A549 (cell line): ENCODE data around the gene APOM. TPM values are rescaled to one million over a fixed set of nuclear protein-coding genes. Genes with fewer than 3 reads are reported as not detected.

Experiments
- ATAC-seq, 2 experiments: fragments of 200-7000 bp in 1 of 2; fragments of >200 bp in 1 of 2; cut with Nextera tagmentation in 1 of 2; cut with Tn5 transposase in 1 of 2; 3 replicates each; pipeline versions ENCODE4 v1.8.0 to v1.9.1; 2018 to 2020; ENCODE audit warnings: mild to moderate bottlenecking in 1 of 2, moderate library complexity in 1 of 2
- CTCF ChIA-PET: fragments of 300-600 bp; sonication (Branson Sonifier 250); formaldehyde crosslinking; extraction: SDS; loops from one replicate; lab custom pipeline; 2021; ENCODE audit warnings: antibody characterized with exemption, inconsistent platforms; lab: Yijun Ruan, JAX
- POLR2A ChIA-PET: fragments of 350-600 bp; formaldehyde crosslinking; extraction: SDS; loops from one replicate; lab custom pipeline; 2021; ENCODE audit warnings: antibody characterized with exemption, inconsistent platforms; lab: Yijun Ruan, JAX
- DNase-seq, 2 experiments: peaks; one replicate each; pipeline versions ENCODE4 v3.0.0 to v3.0.0-alpha.2; 2011 to 2016; ENCODE audit warnings: low read depth in 1 of 2, low spot score in 1 of 2
- FAIRE-seq: peaks from 2 replicates; lab custom pipeline; 2011; peaks lifted over from hg19 to GRCh38; lab: Jason Lieb, UNC
- H3K27ac ChIP-seq, 2 experiments: fragments of >200 bp; sonication (Bioruptor Twin); formaldehyde crosslinking; 3 replicates each; pipeline ENCODE4 v1.5.1; 2016 to 2017
- H3K4me1 ChIP-seq: fragments of >200 bp; sonication (Bioruptor Twin); formaldehyde crosslinking; 3 replicates; pipeline ENCODE4 v1.6.1; 2016
- H3K4me2 ChIP-seq: fragments of >200 bp; sonication (Bioruptor Twin); formaldehyde crosslinking; 3 replicates; pipeline ENCODE4 v1.6.1; 2016
- H3K4me3 ChIP-seq: fragments of >200 bp; sonication (Bioruptor Twin); formaldehyde crosslinking; 3 replicates; pipeline ENCODE4 v1.5.1; 2016
- H3K9me3 ChIP-seq: fragments of >200 bp; sonication (Bioruptor Twin); formaldehyde crosslinking; 3 replicates; pipeline ENCODE4 v1.6.1; 2016
- ATOH8 ChIP-seq: fragments of 250-450 bp; sonication (Bioruptor Pico); IDR thresholded peaks from 2 replicates; pipeline ENCODE4 v1.5.0; 2020; ENCODE audit warnings: low read depth, mild to moderate bottlenecking, moderate library complexity
- CBX2 ChIP-seq: fragments of 200-600 bp; sonication (generic); IDR thresholded peaks from 2 replicates; pipeline ENCODE4 v1.6.1; 2016; ENCODE audit warnings: low read depth, mild to moderate bottlenecking, borderline replicate concordance
- CBX8 ChIP-seq: fragments of 200-600 bp; sonication (generic); IDR thresholded peaks from 2 replicates; pipeline ENCODE4 v1.6.1; 2016
- CHD2 ChIP-seq: fragments of 150-350 bp; IDR thresholded peaks from 2 replicates; pipeline ENCODE4 v1.6.1; 2014; ENCODE audit warnings: low read length; ENCODE audit not compliant: partially characterized antibody
- E2F6 ChIP-seq: IDR thresholded peaks from 2 replicates; pipeline ENCODE4 v1.6.1; 2012; ENCODE audit warnings: low read depth, borderline replicate concordance
- EHMT2 ChIP-seq: fragments of 200-600 bp; sonication (generic); IDR thresholded peaks from 2 replicates; pipeline ENCODE4 v1.6.1; 2016; ENCODE audit warnings: antibody characterized with exemption, low read depth, mild to moderate bottlenecking, moderate library complexity
- ELK1 ChIP-seq: fragments of 150-350 bp; IDR thresholded peaks from 2 replicates; pipeline ENCODE4 v1.6.1; 2014; ENCODE audit warnings: low read depth, mild to moderate bottlenecking, low read length
- ESRRA ChIP-seq: fragments of 150-350 bp; IDR thresholded peaks from 2 replicates; pipeline ENCODE4 v1.6.1; 2014; ENCODE audit warnings: mild to moderate bottlenecking, low read length, borderline replicate concordance
- FOSB ChIP-seq: fragments of 250-450 bp; sonication (Bioruptor Pico); IDR thresholded peaks from 2 replicates; pipeline ENCODE4 v1.5.0; 2020; ENCODE audit warnings: mild to moderate bottlenecking, moderate library complexity
- HEYL ChIP-seq: fragments of 250-450 bp; sonication (Bioruptor Pico); IDR thresholded peaks from 2 replicates; pipeline ENCODE4 v1.8.0; 2021; ENCODE audit warnings: mild to moderate bottlenecking, moderate library complexity
- HOXB13 ChIP-seq: fragments of 250-450 bp; sonication (Bioruptor Pico); IDR thresholded peaks from 2 replicates; pipeline ENCODE4 v1.5.0; 2020; ENCODE audit warnings: low read depth, mild to moderate bottlenecking, moderate library complexity
- JUN ChIP-seq, 2 experiments: fragments of >200 bp; sonication (Bioruptor Twin); formaldehyde crosslinking; IDR thresholded peaks; 2 replicates in 1 of 2; 3 replicates in 1 of 2; pipeline ENCODE4 v1.6.1; 2016 to 2017
- JUNB ChIP-seq: fragments of >200 bp; sonication (Bioruptor Twin); formaldehyde crosslinking; IDR thresholded peaks from 2 replicates; pipeline ENCODE4 v1.6.1; 2016
- KDM5A ChIP-seq: fragments of 200-600 bp; sonication (generic); IDR thresholded peaks from 2 replicates; pipeline ENCODE4 v1.6.1; 2016; ENCODE audit warnings: antibody characterized with exemption, mild to moderate bottlenecking
- MYC ChIP-seq: IDR thresholded peaks from 2 replicates; pipeline ENCODE4 v1.6.1; 2012; ENCODE audit warnings: mild to moderate bottlenecking, inconsistent platforms, low read length, improper control_type of control experiment, borderline replicate concordance
- NR3C1 ChIP-seq: fragments of >200 bp; sonication (Bioruptor Twin); formaldehyde crosslinking; IDR thresholded peaks from 3 replicates; pipeline ENCODE4 v1.6.1; 2017
- PBX3 ChIP-seq: IDR thresholded peaks from 2 replicates; pipeline ENCODE4 v1.6.1; 2012
- PHF8 ChIP-seq: fragments of 200-600 bp; sonication (generic); IDR thresholded peaks from 2 replicates; pipeline ENCODE4 v1.6.1; 2016; ENCODE audit warnings: low read depth, mild to moderate bottlenecking, antibody characterized with exemption, moderate library complexity, borderline replicate concordance
- TFCP2L1 ChIP-seq: fragments of 250-450 bp; sonication (Bioruptor Pico); IDR thresholded peaks from 2 replicates; pipeline ENCODE4 v1.5.0; 2021; ENCODE audit warnings: mild to moderate bottlenecking
- TP53 ChIP-seq: fragments of 250-450 bp; sonication (Bioruptor Pico); IDR thresholded peaks from 2 replicates; pipeline ENCODE4 v1.5.0; 2021; ENCODE audit warnings: mild to moderate bottlenecking, moderate library complexity
- ZNF302 ChIP-seq: fragments of 250-450 bp; sonication (Bioruptor Pico); IDR thresholded peaks from 2 replicates; pipeline ENCODE4 v1.9.0; 2021; ENCODE audit warnings: inconsistent platforms, mild to moderate bottlenecking, moderate library complexity
- ZSCAN20 ChIP-seq: fragments of 250-450 bp; sonication (Bioruptor Pico); IDR thresholded peaks from 2 replicates; pipeline ENCODE4 v1.8.0; 2022; ENCODE audit warnings: mild to moderate bottlenecking, moderate library complexity
- WGBS: methylation state at CpG from one replicate; pipeline ENCODE4 v1.1.6; 2017; ENCODE audit errors: missing lambda C conversion rate; 5-methylcytosine and 5-hydroxymethylcytosine counted together
- polyA plus RNA-seq, 4 experiments: library from polyadenylated mRNA; depleted of rRNA in 3 of 4; stranded (reverse); fragments of >200 nt; fragmentation: RNase III in 1 of 4; extraction: RNeasy Plus Mini Kit Qiagen cat#74134 plus additional on column Dnase treatment in 1 of 4; gene quantifications; 2 replicates in 3 of 4; 3 replicates in 1 of 4; pipeline ENCODE4 v1.2.3, GENCODE V29; 2011 to 2017
- small RNA-seq, 6 experiments: library from RNA; depleted of rRNA; stranded (forward); fragments of <200 nt; gene quantifications; one replicate each; pipeline ENCODE3, GENCODE V24; 2012

Gene APOM
- polyA plus RNA-seq, 2 of the 4 experiments (the other 2 are of a cell fraction) = 1.5 to 2.6 TPM

GRCh38 chr6:31706599-31706998 is 50.9 kb downstream of the APOM start, which contains the start of gene LY6G6F:
TSS of gene LY6G6F (plus strand) at chr6:31706866. CDS start at chr6:31706907, 41 bp downstream.
- no peak within 1 kb of the TSS for H3K27ac ChIP-seq
- DNase-seq (no peak), FAIRE-seq (no peak), ATAC-seq (no peak)
- ChIA-PET CTCF (interaction anchor here (0.6 kb wide), 1 partner anchor 25 kb away, joined by 4 read pairs; the partner anchor contains the start of gene LY6G5C), POLR2A (interaction anchor here (1.2 kb wide), 1 partner anchor 121 kb away, joined by 3 read pairs; the partner anchor contains the start of gene HSPA1B)
- WGBS = 57% methylated on average over 3 of the region's 3 CpGs
- no peak within 1 kb of the TSS for H3K4me3 ChIP-seq
- H3K9me3 ChIP-seq = no peaks in the 10 kb centered on the region
- no peak for TF ChIP-seq PBX3
- no peak for TF ChIP-seq CBX8
- no peak for TF ChIP-seq HEYL (CRISPR knock-in tag)
- TF ChIP-seq ATOH8 = no peak
- no peak for TF ChIP-seq JUN (IDR thresholded peaks at IDR 0.05)
- no peak for TF ChIP-seq CBX2
- TF ChIP-seq KDM5A = no peak
- no peak for TF ChIP-seq CHD2
- TF ChIP-seq TP53 (CRISPR knock-in tag) = no peak
- TF ChIP-seq ZNF302 (CRISPR knock-in tag) = no peak
- TF ChIP-seq PHF8 = no peak
- no peak for TF ChIP-seq HOXB13 (CRISPR knock-in tag)
- no peak for TF ChIP-seq FOSB (CRISPR knock-in tag)
- no peak for TF ChIP-seq NR3C1
- TF ChIP-seq ELK1 = no peak
- H3K4me2 ChIP-seq = no peak within 1 kb of the TSS
- peaks cover 7% of the 10 kb centered on the region; the same call in 1 of the 3 replicates for H3K4me1 ChIP-seq

GRCh38 chr6:31707701-31708100 is 52.0 kb downstream of the APOM start:
- ATAC-seq = no peak
- Histone ChIP-seq H3K27ac (no peak overlapping the region), H3K9me3 (no peaks in the 10 kb centered on the region), H3K4me3 (no peak overlapping the region), H3K4me2 (no peak overlapping the region), H3K4me1 (0 out of 3 replicates have a peak, but pooled peaks cover 3% of the 10 kb centered on the region)
- ChIA-PET POLR2A (no interaction called here), CTCF (no interaction called here)
- WGBS = 78% methylated on average over 9 of the region's 10 CpGs
- no peak for TF ChIP-seq PHF8
- TF ChIP-seq FOSB (CRISPR knock-in tag) = no peak
- TF ChIP-seq ZSCAN20 = no peak
- TF ChIP-seq MYC = no peak
- no peak for TF ChIP-seq E2F6
- no peak for TF ChIP-seq TP53 (CRISPR knock-in tag)
- TF ChIP-seq JUN (IDR thresholded peaks at IDR 0.05) = no peak
- TF ChIP-seq EHMT2 = no peak
- no peak for TF ChIP-seq JUNB
- TF ChIP-seq TFCP2L1 = no peak
- TF ChIP-seq ESRRA = no peak
- TF ChIP-seq NR3C1 = no peak
- no peak for FAIRE-seq
- no peak for DNase-seq

Small RNA genes lying within 50 kb of the gene (small RNA-seq; reads per million reads assigned to genes)
- gene MIR4646 (0 reads per million in 6 experiments), gene MIR6832 (0 to 0.35 (median 0) reads per million in 6 experiments), gene RF00019 (0 reads per million in 6 experiments), gene SNORA38 (3.4 to 254 (median 13.3) reads per million in 6 experiments), gene UQCRHP1 (0 reads per million in 6 experiments)

Other genes with a start within 250 kb of the APOM start
Only the 30 nearest of the 37 such genes appear.
- 6.8 and 7.9 TPM in 2 replicates for gene MICB, start 157.7 kb upstream of the APOM start, polyA plus RNA-seq (2011; rRNA removed)
- 5.9 to 7.0 TPM (median 6.8 TPM) in 3 replicates for gene MICB, start 157.7 kb upstream of the APOM start, polyA plus RNA-seq (2017; fragmentation: RNase III; extraction: RNeasy Plus Mini Kit Qiagen cat#74134 plus additional on column Dnase treatment)
- gene MCCD1, start 126.9 kb upstream of the APOM start, polyA plus RNA-seq (2011; rRNA removed) = not detected in 2 replicates
- gene MCCD1, start 126.9 kb upstream of the APOM start, polyA plus RNA-seq (2017; fragmentation: RNase III; extraction: RNeasy Plus Mini Kit Qiagen cat#74134 plus additional on column Dnase treatment) = not detected in 3 replicates
- gene DDX39B, start 113.9 kb upstream of the APOM start, polyA plus RNA-seq (2011; rRNA removed) = 267 and 334 TPM in 2 replicates
- 434 to 464 TPM (median 441 TPM) in 3 replicates for gene DDX39B, start 113.9 kb upstream of the APOM start, polyA plus RNA-seq (2017; fragmentation: RNase III; extraction: RNeasy Plus Mini Kit Qiagen cat#74134 plus additional on column Dnase treatment)
- gene ATP6V1G2, start 109.3 kb upstream of the APOM start, polyA plus RNA-seq (2011; rRNA removed) = 1.2 and 1.5 TPM in 2 replicates
- 0.57 to 0.75 TPM (median 0.64 TPM) in 3 replicates for gene ATP6V1G2, start 109.3 kb upstream of the APOM start, polyA plus RNA-seq (2017; fragmentation: RNase III; extraction: RNeasy Plus Mini Kit Qiagen cat#74134 plus additional on column Dnase treatment)
- gene NFKBIL1, start 108.3 kb upstream of the APOM start, polyA plus RNA-seq (2011; rRNA removed) = 3.8 and 5.2 TPM in 2 replicates
- gene NFKBIL1, start 108.3 kb upstream of the APOM start, polyA plus RNA-seq (2017; fragmentation: RNase III; extraction: RNeasy Plus Mini Kit Qiagen cat#74134 plus additional on column Dnase treatment) = 7.4 to 9.0 TPM (median 7.6 TPM) in 3 replicates
- gene LTA, start 83.6 kb upstream of the APOM start, polyA plus RNA-seq (2011; rRNA removed) = 0.07 TPM in 1 of 2 replicates, not detected in the other
- gene LTA, start 83.6 kb upstream of the APOM start, polyA plus RNA-seq (2017; fragmentation: RNase III; extraction: RNeasy Plus Mini Kit Qiagen cat#74134 plus additional on column Dnase treatment) = 0.07 to 0.08 TPM in 2 of 3 replicates, not detected in the other
- 0.07 TPM in 1 of 2 replicates, not detected in the other for gene TNF, start 80.3 kb upstream of the APOM start, polyA plus RNA-seq (2011; rRNA removed)
- gene TNF, start 80.3 kb upstream of the APOM start, polyA plus RNA-seq (2017; fragmentation: RNase III; extraction: RNeasy Plus Mini Kit Qiagen cat#74134 plus additional on column Dnase treatment) = not detected in 3 replicates
- gene LTB, start 73.5 kb upstream of the APOM start, polyA plus RNA-seq (2011; rRNA removed) = 0.13 and 0.26 TPM in 2 replicates
- gene LTB, start 73.5 kb upstream of the APOM start, polyA plus RNA-seq (2017; fragmentation: RNase III; extraction: RNeasy Plus Mini Kit Qiagen cat#74134 plus additional on column Dnase treatment) = 0.14 to 0.57 TPM (median 0.33 TPM) in 3 replicates
- 0.17 and 0.19 TPM in 2 replicates for gene LST1, start 69.6 kb upstream of the APOM start, polyA plus RNA-seq (2011; rRNA removed)
- 0.26 to 0.47 TPM in 2 of 3 replicates, not detected in the other for gene LST1, start 69.6 kb upstream of the APOM start, polyA plus RNA-seq (2017; fragmentation: RNase III; extraction: RNeasy Plus Mini Kit Qiagen cat#74134 plus additional on column Dnase treatment)
- gene NCR3, start 62.9 kb upstream of the APOM start, polyA plus RNA-seq (2011; rRNA removed) = not detected in 2 replicates
- gene NCR3, start 62.9 kb upstream of the APOM start, polyA plus RNA-seq (2017; fragmentation: RNase III; extraction: RNeasy Plus Mini Kit Qiagen cat#74134 plus additional on column Dnase treatment) = not detected in 3 replicates
- gene AIF1, start 40.7 kb upstream of the APOM start, polyA plus RNA-seq (2011; rRNA removed) = not detected in 2 replicates
- gene AIF1, start 40.7 kb upstream of the APOM start, polyA plus RNA-seq (2017; fragmentation: RNase III; extraction: RNeasy Plus Mini Kit Qiagen cat#74134 plus additional on column Dnase treatment) = not detected in 3 replicates
- 26.0 and 28.0 TPM in 2 replicates for gene PRRC2A, start 35.2 kb upstream of the APOM start, polyA plus RNA-seq (2011; rRNA removed)
- gene PRRC2A, start 35.2 kb upstream of the APOM start, polyA plus RNA-seq (2017; fragmentation: RNase III; extraction: RNeasy Plus Mini Kit Qiagen cat#74134 plus additional on column Dnase treatment) = 60.7 to 63.0 TPM (median 61.1 TPM) in 3 replicates
- 50.4 and 59.4 TPM in 2 replicates for gene BAG6, start 3.2 kb upstream of the APOM start, polyA plus RNA-seq (2011; rRNA removed)
- 107 to 123 TPM (median 121 TPM) in 3 replicates for gene BAG6, start 3.2 kb upstream of the APOM start, polyA plus RNA-seq (2017; fragmentation: RNase III; extraction: RNeasy Plus Mini Kit Qiagen cat#74134 plus additional on column Dnase treatment)
- gene C6orf47, start 4.9 kb downstream of the APOM start, polyA plus RNA-seq (2011; rRNA removed) = 6.0 and 6.1 TPM in 2 replicates
- gene C6orf47, start 4.9 kb downstream of the APOM start, polyA plus RNA-seq (2017; fragmentation: RNase III; extraction: RNeasy Plus Mini Kit Qiagen cat#74134 plus additional on column Dnase treatment) = 10.7 to 13.6 TPM (median 11.9 TPM) in 3 replicates
- 10.0 and 11.0 TPM in 2 replicates for gene GPANK1, start 9.1 kb downstream of the APOM start, polyA plus RNA-seq (2011; rRNA removed)
- gene GPANK1, start 9.1 kb downstream of the APOM start, polyA plus RNA-seq (2017; fragmentation: RNase III; extraction: RNeasy Plus Mini Kit Qiagen cat#74134 plus additional on column Dnase treatment) = 9.7 to 11.7 TPM (median 11.0 TPM) in 3 replicates
- 41.8 and 61.0 TPM in 2 replicates for gene CSNK2B, start 10.2 kb downstream of the APOM start, polyA plus RNA-seq (2011; rRNA removed)
- 134 to 141 TPM (median 141 TPM) in 3 replicates for gene CSNK2B, start 10.2 kb downstream of the APOM start, polyA plus RNA-seq (2017; fragmentation: RNase III; extraction: RNeasy Plus Mini Kit Qiagen cat#74134 plus additional on column Dnase treatment)
- 5.9 and 6.7 TPM in 2 replicates for gene LY6G5B, start 14.1 kb downstream of the APOM start, polyA plus RNA-seq (2011; rRNA removed)
- gene LY6G5B, start 14.1 kb downstream of the APOM start, polyA plus RNA-seq (2017; fragmentation: RNase III; extraction: RNeasy Plus Mini Kit Qiagen cat#74134 plus additional on column Dnase treatment) = 9.0 to 12.3 TPM (median 9.9 TPM) in 3 replicates
- gene LY6G5C, start 25.2 kb downstream of the APOM start, polyA plus RNA-seq (2011; rRNA removed) = 1.2 and 1.6 TPM in 2 replicates
- gene LY6G5C, start 25.2 kb downstream of the APOM start, polyA plus RNA-seq (2017; fragmentation: RNase III; extraction: RNeasy Plus Mini Kit Qiagen cat#74134 plus additional on column Dnase treatment) = 1.5 to 1.9 TPM (median 1.6 TPM) in 3 replicates
- 22.3 and 22.6 TPM in 2 replicates for gene ABHD16A, start 47.4 kb downstream of the APOM start, polyA plus RNA-seq (2011; rRNA removed)
- gene ABHD16A, start 47.4 kb downstream of the APOM start, polyA plus RNA-seq (2017; fragmentation: RNase III; extraction: RNeasy Plus Mini Kit Qiagen cat#74134 plus additional on column Dnase treatment) = 14.5 to 16.6 TPM (median 16.2 TPM) in 3 replicates
- gene LY6G6F, start 51.0 kb downstream of the APOM start, polyA plus RNA-seq (2011; rRNA removed) = not detected in 2 replicates
- not detected in 3 replicates for gene LY6G6F, start 51.0 kb downstream of the APOM start, polyA plus RNA-seq (2017; fragmentation: RNase III; extraction: RNeasy Plus Mini Kit Qiagen cat#74134 plus additional on column Dnase treatment)
- gene LY6G6D, start 59.5 kb downstream of the APOM start, polyA plus RNA-seq (2011; rRNA removed) = not detected in 2 replicates
- gene LY6G6D, start 59.5 kb downstream of the APOM start, polyA plus RNA-seq (2017; fragmentation: RNase III; extraction: RNeasy Plus Mini Kit Qiagen cat#74134 plus additional on column Dnase treatment) = not detected in 3 replicates
- gene LY6G6C, start 65.9 kb downstream of the APOM start, polyA plus RNA-seq (2011; rRNA removed) = 0.08 and 0.11 TPM in 2 replicates
- 0.11 to 0.21 TPM in 2 of 3 replicates, not detected in the other for gene LY6G6C, start 65.9 kb downstream of the APOM start, polyA plus RNA-seq (2017; fragmentation: RNase III; extraction: RNeasy Plus Mini Kit Qiagen cat#74134 plus additional on column Dnase treatment)
- gene MPIG6B, start 67.5 kb downstream of the APOM start, polyA plus RNA-seq (2011; rRNA removed) = not detected in 2 replicates
- not detected in 3 replicates for gene MPIG6B, start 67.5 kb downstream of the APOM start, polyA plus RNA-seq (2017; fragmentation: RNase III; extraction: RNeasy Plus Mini Kit Qiagen cat#74134 plus additional on column Dnase treatment)
- 19.3 and 20.6 TPM in 2 replicates for gene DDAH2, start 73.4 kb downstream of the APOM start, polyA plus RNA-seq (2011; rRNA removed)
- 44.8 to 57.3 TPM (median 54.5 TPM) in 3 replicates for gene DDAH2, start 73.4 kb downstream of the APOM start, polyA plus RNA-seq (2017; fragmentation: RNase III; extraction: RNeasy Plus Mini Kit Qiagen cat#74134 plus additional on column Dnase treatment)
- gene CLIC1, start 80.6 kb downstream of the APOM start, polyA plus RNA-seq (2011; rRNA removed) = 346 and 397 TPM in 2 replicates
- gene CLIC1, start 80.6 kb downstream of the APOM start, polyA plus RNA-seq (2017; fragmentation: RNase III; extraction: RNeasy Plus Mini Kit Qiagen cat#74134 plus additional on column Dnase treatment) = 249 to 283 TPM (median 251 TPM) in 3 replicates
- 36.5 and 42.6 TPM in 2 replicates for gene MSH5, start 84.1 kb downstream of the APOM start, polyA plus RNA-seq (2011; rRNA removed)
- 17.1 to 18.8 TPM (median 17.4 TPM) in 3 replicates for gene MSH5, start 84.1 kb downstream of the APOM start, polyA plus RNA-seq (2017; fragmentation: RNase III; extraction: RNeasy Plus Mini Kit Qiagen cat#74134 plus additional on column Dnase treatment)
- 3.3 and 6.9 TPM in 2 replicates for gene SAPCD1, start 106.8 kb downstream of the APOM start, polyA plus RNA-seq (2011; rRNA removed)
- gene SAPCD1, start 106.8 kb downstream of the APOM start, polyA plus RNA-seq (2017; fragmentation: RNase III; extraction: RNeasy Plus Mini Kit Qiagen cat#74134 plus additional on column Dnase treatment) = 5.8 to 7.5 TPM (median 7.1 TPM) in 3 replicates
- 1.1 TPM in 2 replicates for gene VWA7, start 121.4 kb downstream of the APOM start, polyA plus RNA-seq (2011; rRNA removed)
- 0.95 to 1.1 TPM (median 0.98 TPM) in 3 replicates for gene VWA7, start 121.4 kb downstream of the APOM start, polyA plus RNA-seq (2017; fragmentation: RNase III; extraction: RNeasy Plus Mini Kit Qiagen cat#74134 plus additional on column Dnase treatment)
- gene VARS1, start 139.9 kb downstream of the APOM start, polyA plus RNA-seq (2011; rRNA removed) = 17.7 and 24.7 TPM in 2 replicates
- 57.2 to 58.4 TPM (median 58.3 TPM) in 3 replicates for gene VARS1, start 139.9 kb downstream of the APOM start, polyA plus RNA-seq (2017; fragmentation: RNase III; extraction: RNeasy Plus Mini Kit Qiagen cat#74134 plus additional on column Dnase treatment)
- 54.7 and 73.8 TPM in 2 replicates for gene LSM2, start 151.1 kb downstream of the APOM start, polyA plus RNA-seq (2011; rRNA removed)
- 58.9 to 65.3 TPM (median 59.6 TPM) in 3 replicates for gene LSM2, start 151.1 kb downstream of the APOM start, polyA plus RNA-seq (2017; fragmentation: RNase III; extraction: RNeasy Plus Mini Kit Qiagen cat#74134 plus additional on column Dnase treatment)